ENCODE measurements around the gene RBP3.

Gene RBP3

GRCh38 chr10:47359626-47360418 is 11.7 kb downstream of the RBP3 start:
- no peak for DNase-seq

GRCh38 chr10:47360419-47361040 is 12.4 kb downstream of the RBP3 start:
- DNase-seq = no peak

GRCh38 chr10:47361293-47361692 is 13.1 kb downstream of the RBP3 start:
- DNase-seq = no peak

GRCh38 chr10:47362199-47362598 is 14.0 kb downstream of the RBP3 start:
- no peak for DNase-seq

GRCh38 chr10:47363781-47364180 is 15.6 kb downstream of the RBP3 start:
- DNase-seq = no peak

GRCh38 chr10:47364366-47364765 is 16.2 kb downstream of the RBP3 start:
- DNase-seq = no peak

GRCh38 chr10:47364911-47365310 is 16.7 kb downstream of the RBP3 start:
- no peak for DNase-seq

GRCh38 chr10:47365431-47366180 is 17.4 kb downstream of the RBP3 start:
- DNase-seq = no peak

- no peak for DNase-seq
Measured at GRCh38 chr10:47366181-47366631, 18.0 kb downstream of the RBP3 start.

- DNase-seq = no peak
Measured at GRCh38 chr10:47366731-47367460, 18.7 kb downstream of the RBP3 start.

- DNase-seq = no peak
Measured at GRCh38 chr10:47367646-47368045, 19.5 kb downstream of the RBP3 start.

- DNase-seq = no peak
Measured at GRCh38 chr10:47368431-47369180, 20.4 kb downstream of the RBP3 start.

GRCh38 chr10:47369251-47369894 is 21.2 kb downstream of the RBP3 start:
- no peak for DNase-seq

- no peak for DNase-seq
Measured at GRCh38 chr10:47370015-47370767, 22.0 kb downstream of the RBP3 start.

- no peak for DNase-seq
Measured at GRCh38 chr10:47370878-47371277, 22.7 kb downstream of the RBP3 start.

- DNase-seq = no peak
Measured at GRCh38 chr10:47371629-47372485, 23.7 kb downstream of the RBP3 start.

GRCh38 chr10:47372726-47373125 is 24.6 kb downstream of the RBP3 start:
- no peak for DNase-seq

- no peak for DNase-seq
Measured at GRCh38 chr10:47374611-47375536, 26.7 kb downstream of the RBP3 start.

Data from CD4-positive, alpha-beta T cell treated with Interleukin-15 for 1 hour (primary cell).